Suprapubic skin (tissue), 4 donors: Measurements from ENCODE around the gene ADARB1. TPM values are rescaled to one million over a fixed set of nuclear protein-coding genes. Genes with fewer than 3 reads are reported as not detected.

Experiments
- DNase-seq, 2 donors: peaks; one replicate each; pipeline ENCODE4 v3.0.0-alpha.2; 2019; ENCODE audit warnings: low spot score in 2 of 2
- H3K27ac ChIP-seq: fragments of 200-600 bp; sonication (generic); one replicate; pipeline ENCODE4 v1.5.1; 2019
- H3K27me3 ChIP-seq: fragments of 200-600 bp; sonication (generic); one replicate; pipeline ENCODE4 v1.5.1; 2019
- H3K36me3 ChIP-seq: fragments of 200-600 bp; sonication (generic); one replicate; pipeline ENCODE4 v1.5.1; 2019
- H3K4me1 ChIP-seq: fragments of 200-600 bp; sonication (generic); one replicate; pipeline ENCODE4 v1.5.1; 2019
- H3K4me3 ChIP-seq: fragments of 200-600 bp; sonication (generic); one replicate; pipeline ENCODE4 v1.5.1; 2019; ENCODE audit warnings: mild to moderate bottlenecking
- H3K9me3 ChIP-seq: fragments of 200-600 bp; sonication (generic); one replicate; pipeline ENCODE4 v1.5.1; 2019
- EP300 ChIP-seq: sonication (generic); formaldehyde crosslinking; IDR thresholded peaks from one replicate; pipeline ENCODE4 v1.6.1; 2017; ENCODE audit warnings: antibody characterized with exemption
- POLR2A ChIP-seq, 2 donors: fragments of 450-650 bp; IDR thresholded peaks; one replicate each; pipeline ENCODE4 v1.6.1; 2017; ENCODE audit warnings: antibody characterized with exemption in 2 of 2, mild to moderate bottlenecking in 2 of 2, moderate library complexity in 2 of 2
- POLR2AphosphoS5 ChIP-seq, 3 donors: sonication (generic); formaldehyde crosslinking; IDR thresholded peaks; one replicate each; pipeline ENCODE4 v1.6.1; 2017; ENCODE audit warnings: antibody characterized with exemption in 3 of 3
- WGBS: methylation state at CpG from one replicate; pipeline ENCODE4 v1.1.5; 2018; 5-methylcytosine and 5-hydroxymethylcytosine counted together
- total RNA-seq, 4 donors: library from RNA; depleted of rRNA; stranded (reverse); fragments of >200 nt; gene quantifications; one replicate each; pipeline ENCODE4 v1.1.0, GENCODE V29; 2016
- TF ChIP-seq, protein P1 (sequence below), 2 donors: fragments of 200-600 bp in 1 of 2; fragments of 450-650 bp in 1 of 2; sonication (generic) in 1 of 2; IDR thresholded peaks; one replicate each; pipeline ENCODE4 v1.5.1; 2016 to 2019; ENCODE audit warnings: antibody characterized with exemption in 2 of 2, mild to moderate bottlenecking in 1 of 2, moderate library complexity in 1 of 2

ADARB1 gene
- total RNA-seq, 4 donors from 2014 or later: 13.2 to 23.6 (median 20.3) TPM

DNA sequence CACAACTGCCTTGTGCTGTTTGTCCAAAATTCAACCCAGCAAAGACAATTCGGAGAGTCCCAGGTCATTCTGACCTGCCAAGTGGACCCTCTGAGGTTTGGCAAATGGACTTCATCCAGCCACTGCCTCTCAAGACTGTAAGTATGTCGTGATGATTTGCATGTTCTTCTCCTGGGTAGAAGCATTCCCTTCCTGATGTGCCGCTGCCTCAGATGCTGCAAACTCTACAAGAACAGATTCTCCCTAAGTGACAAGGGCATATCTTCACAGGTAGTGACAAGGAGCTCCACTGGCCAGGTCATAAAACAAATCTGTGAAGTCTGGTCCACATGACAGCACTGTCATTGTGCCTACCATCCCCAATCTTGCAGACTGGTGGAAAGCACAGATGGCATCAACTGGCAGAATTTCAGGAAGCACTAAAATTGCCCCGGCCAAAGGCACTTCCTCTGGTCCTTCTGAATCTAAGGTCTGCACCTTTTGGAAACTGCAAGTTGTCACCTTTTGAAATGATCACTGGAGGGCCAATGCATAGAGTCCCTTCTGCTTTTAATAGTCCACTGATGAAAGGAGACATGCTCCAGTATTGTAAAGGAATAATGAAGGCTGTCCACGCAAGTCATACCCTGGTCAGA, 185.9 kb downstream of the ADARB1 start:
- Histone ChIP-seq H3K9me3 (no peaks in the 10 kb centered on the region), H3K27me3 (peaks cover 38% of the 10 kb centered on the region), H3K27ac (no peak overlapping the region), H3K4me3 (no peak overlapping the region), H3K4me1 (no peaks in the 10 kb centered on the region), H3K36me3 (peaks cover 25% of the 10 kb centered on the region)
- 63% methylated on average over 5 of the region's 5 CpGs for WGBS
- DNase-seq: peak in 1 of 2 donors; percentile 26
- TF ChIP-seq POLR2A (IDR thresholded peaks at IDR 0.05) (no peak), EP300 (no peak), POLR2AphosphoS5 (IDR thresholded peaks at IDR 0.05) (no peak)
- TF ChIP-seq, protein P1, sequence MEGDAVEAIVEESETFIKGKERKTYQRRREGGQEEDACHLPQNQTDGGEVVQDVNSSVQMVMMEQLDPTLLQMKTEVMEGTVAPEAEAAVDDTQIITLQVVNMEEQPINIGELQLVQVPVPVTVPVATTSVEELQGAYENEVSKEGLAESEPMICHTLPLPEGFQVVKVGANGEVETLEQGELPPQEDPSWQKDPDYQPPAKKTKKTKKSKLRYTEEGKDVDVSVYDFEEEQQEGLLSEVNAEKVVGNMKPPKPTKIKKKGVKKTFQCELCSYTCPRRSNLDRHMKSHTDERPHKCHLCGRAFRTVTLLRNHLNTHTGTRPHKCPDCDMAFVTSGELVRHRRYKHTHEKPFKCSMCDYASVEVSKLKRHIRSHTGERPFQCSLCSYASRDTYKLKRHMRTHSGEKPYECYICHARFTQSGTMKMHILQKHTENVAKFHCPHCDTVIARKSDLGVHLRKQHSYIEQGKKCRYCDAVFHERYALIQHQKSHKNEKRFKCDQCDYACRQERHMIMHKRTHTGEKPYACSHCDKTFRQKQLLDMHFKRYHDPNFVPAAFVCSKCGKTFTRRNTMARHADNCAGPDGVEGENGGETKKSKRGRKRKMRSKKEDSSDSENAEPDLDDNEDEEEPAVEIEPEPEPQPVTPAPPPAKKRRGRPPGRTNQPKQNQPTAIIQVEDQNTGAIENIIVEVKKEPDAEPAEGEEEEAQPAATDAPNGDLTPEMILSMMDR (IDR thresholded peaks at IDR 0.05): no peak

- peak; percentile 26 to 61 for DNase-seq
- Histone ChIP-seq H3K4me3 (no peak overlapping the region), H3K9me3 (no peaks in the 10 kb centered on the region), H3K27me3 (peaks cover 30% of the 10 kb centered on the region), H3K36me3 (peaks cover 32% of the 10 kb centered on the region), H3K27ac (no peak overlapping the region), H3K4me1 (no peaks in the 10 kb centered on the region)
- 92% methylated on average over 9 of the region's 10 CpGs for WGBS
- TF ChIP-seq POLR2A (IDR thresholded peaks at IDR 0.05) (no peak), EP300 (no peak), POLR2AphosphoS5 (IDR thresholded peaks at IDR 0.05) (no peak)
- TF ChIP-seq, protein P1 (IDR thresholded peaks at IDR 0.05): no peak
Measured at GRCh38 chr21:45261093-45261492, 186.7 kb downstream of the ADARB1 start.

GRCh38 chr21:45262041-45262581, 187.7 kb downstream of the ADARB1 start:
- H3K27me3 ChIP-seq: peaks cover 22% of the 10 kb centered on the region
- H3K36me3 ChIP-seq: peaks cover 43% of the 10 kb centered on the region
- H3K9me3 ChIP-seq: no peaks in the 10 kb centered on the region
- H3K27ac ChIP-seq: no peak overlapping the region
- 94% methylated on average over 7 of the region's 7 CpGs for WGBS
- no peak for TF ChIP-seq POLR2AphosphoS5 (IDR thresholded peaks at IDR 0.05)
- TF ChIP-seq POLR2A (IDR thresholded peaks at IDR 0.05): no peak
- no peak for TF ChIP-seq EP300
- TF ChIP-seq, protein P1 (IDR thresholded peaks at IDR 0.05): no peak
- no peaks in the 10 kb centered on the region for H3K4me1 ChIP-seq
- peak in 1 of 2 donors; percentile 15 for DNase-seq
- H3K4me3 ChIP-seq: no peak overlapping the region

GRCh38 chr21:45262616-45263015, 188.2 kb downstream of the ADARB1 start:
- 75% methylated on average over 11 of the region's 11 CpGs for WGBS
- Histone ChIP-seq H3K4me3 (no peak overlapping the region), H3K27ac (no peak overlapping the region), H3K4me1 (no peaks in the 10 kb centered on the region), H3K9me3 (no peaks in the 10 kb centered on the region), H3K27me3 (peaks cover 17% of the 10 kb centered on the region), H3K36me3 (peaks cover 48% of the 10 kb centered on the region)
- TF ChIP-seq EP300 (no peak), POLR2A (IDR thresholded peaks at IDR 0.05) (no peak), POLR2AphosphoS5 (IDR thresholded peaks at IDR 0.05) (no peak)
- TF ChIP-seq, protein P1 (IDR thresholded peaks at IDR 0.05): no peak
- peak; percentile 60 to 81 for DNase-seq

DNA sequence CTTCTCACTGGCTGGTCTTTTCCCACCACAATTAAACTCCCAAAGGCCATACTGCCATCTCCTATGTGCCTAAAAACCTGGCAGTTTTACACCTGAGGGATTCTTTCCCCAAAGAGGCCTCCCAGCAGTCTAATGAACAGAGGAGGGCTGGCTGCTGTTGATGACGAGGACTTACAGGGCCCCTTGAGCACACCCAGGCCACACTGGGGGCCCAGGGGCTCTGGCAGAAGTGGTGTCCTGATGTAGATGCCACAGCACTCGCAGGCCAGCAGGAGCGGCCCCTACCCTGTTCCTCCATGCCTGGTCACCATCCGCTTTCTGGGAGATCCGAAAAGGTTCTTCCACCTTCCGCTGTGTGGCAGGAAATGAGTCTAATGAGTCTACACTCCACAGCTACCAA, 189.2 kb downstream of the ADARB1 start:
- H3K27ac ChIP-seq: no peak overlapping the region
- no peak overlapping the region for H3K4me3 ChIP-seq
- TF ChIP-seq EP300 (no peak), POLR2A (IDR thresholded peaks at IDR 0.05) (no peak), POLR2AphosphoS5 (IDR thresholded peaks at IDR 0.05) (no peak)
- TF ChIP-seq, protein P1 (IDR thresholded peaks at IDR 0.05): no peak
- peaks cover 57% of the 10 kb centered on the region for H3K36me3 ChIP-seq
- peak in 1 of 2 donors; percentile 36 for DNase-seq
- H3K27me3 ChIP-seq: peaks cover 9% of the 10 kb centered on the region
- WGBS: 88% methylated on average over 6 of the region's 6 CpGs
- H3K4me1 ChIP-seq: no peaks in the 10 kb centered on the region
- no peaks in the 10 kb centered on the region for H3K9me3 ChIP-seq
